Neural progenitor cell (in vitro differentiated cells): ENCODE measurements around the gene PCTP. TPM values are rescaled to one million over a fixed set of nuclear protein-coding genes. Genes with fewer than 3 reads are reported as not detected.
A peak's percentile ranks its signal among the peaks of the same experiment; 100 is the strongest.

Experiments
- DNase-seq: peaks from one replicate; pipeline ENCODE4 v3.0.0-alpha.2; 2016; ENCODE audit warnings: low spot score
- H2AFZ ChIP-seq: fragments of 200-600 bp; sonication (generic); replicated peaks from 2 replicates; pipeline ENCODE4 v1.6.1; 2016; ENCODE audit warnings: antibody characterized with exemption
- H3F3A ChIP-seq: fragments of 200-600 bp; sonication (generic); 2 replicates; pipeline ENCODE4 v1.6.1; 2016; ENCODE audit warnings: antibody characterized with exemption, low read depth
- H3K27ac ChIP-seq: fragments of 200-600 bp; sonication (generic); 2 replicates; pipeline ENCODE4 v1.5.1; 2016; ENCODE audit warnings: mild to moderate bottlenecking
- H3K27me3 ChIP-seq: fragments of 200-600 bp; sonication (generic); 2 replicates; pipeline ENCODE4 v1.6.1; 2016; ENCODE audit warnings: mild to moderate bottlenecking, moderate library complexity
- H3K36me3 ChIP-seq: fragments of 200-600 bp; sonication (generic); 2 replicates; pipeline ENCODE4 v1.5.1; 2016
- H3K4me1 ChIP-seq: fragments of 200-600 bp; sonication (generic); 2 replicates; pipeline ENCODE4 v1.6.1; 2016; ENCODE audit warnings: mixed run types
- H3K4me2 ChIP-seq: fragments of 200-600 bp; sonication (generic); 2 replicates; pipeline ENCODE4 v1.6.1; 2016
- H3K4me3 ChIP-seq: fragments of 200-600 bp; sonication (generic); 2 replicates; pipeline ENCODE4 v1.5.1; 2016
- H3K79me2 ChIP-seq: fragments of 200-600 bp; sonication (generic); 2 replicates; pipeline ENCODE4 v1.6.1; 2016; ENCODE audit warnings: low read depth
- H3K9ac ChIP-seq: fragments of 200-600 bp; sonication (generic); 2 replicates; pipeline ENCODE4 v1.6.1; 2016
- H3K9me3 ChIP-seq: fragments of 200-600 bp; sonication (generic); 2 replicates; pipeline ENCODE4 v1.5.1; 2016; ENCODE audit warnings: low read depth
- H4K20me1 ChIP-seq: fragments of 200-600 bp; sonication (generic); 2 replicates; pipeline ENCODE4 v1.6.1; 2016; ENCODE audit warnings: low read depth
- H3K27ac Mint-ChIP-seq: 3 replicates; pipeline ENCODE4 v1.8.0; 2021; ENCODE audit warnings: mixed read lengths
- H3K27me3 Mint-ChIP-seq: 2 replicates; pipeline ENCODE4 v1.8.0; 2022; ENCODE audit warnings: low read depth, mild to moderate bottlenecking, inconsistent platforms, moderate library complexity, mixed read lengths; ENCODE audit not compliant: insufficient read depth
- H3K36me3 Mint-ChIP-seq: 3 replicates; pipeline ENCODE4 v1.8.0; 2021; ENCODE audit warnings: mixed read lengths
- H3K4me1 Mint-ChIP-seq: 3 replicates; pipeline ENCODE4 v1.8.0; 2021; ENCODE audit warnings: mixed read lengths
- H3K4me3 Mint-ChIP-seq: 3 replicates; pipeline ENCODE4 v1.8.0; 2021; ENCODE audit warnings: mild to moderate bottlenecking, moderate library complexity, mixed read lengths
- H3K9me3 Mint-ChIP-seq: 3 replicates; pipeline ENCODE4 v1.8.0; 2020; ENCODE audit warnings: mixed read lengths
- CTCF ChIP-seq: fragments of 200-600 bp; sonication (generic); IDR thresholded peaks from 2 replicates; pipeline ENCODE4 v1.5.1; 2017; ENCODE audit warnings: antibody characterized with exemption, mild to moderate bottlenecking
- EZH2 ChIP-seq: fragments of 200-600 bp; sonication (generic); IDR thresholded peaks from 2 replicates; pipeline ENCODE4 v1.6.1; 2017; ENCODE audit warnings: antibody characterized with exemption, mild to moderate bottlenecking, moderate library complexity
- EZH2phosphoT487 ChIP-seq: fragments of 200-600 bp; sonication (generic); IDR thresholded peaks from 2 replicates; pipeline ENCODE4 v1.6.1; 2017; ENCODE audit warnings: antibody characterized with exemption
- total RNA-seq: library from RNA; depleted of rRNA; stranded (reverse); fragments of >200 nt; gene quantifications from 2 replicates; pipeline ENCODE4 v1.2.3, GENCODE V29; 2015; ENCODE audit warnings: low replicate concordance

Gene PCTP
- total RNA-seq, 1 donor from 2014 or later: 26.5 TPM

DNA sequence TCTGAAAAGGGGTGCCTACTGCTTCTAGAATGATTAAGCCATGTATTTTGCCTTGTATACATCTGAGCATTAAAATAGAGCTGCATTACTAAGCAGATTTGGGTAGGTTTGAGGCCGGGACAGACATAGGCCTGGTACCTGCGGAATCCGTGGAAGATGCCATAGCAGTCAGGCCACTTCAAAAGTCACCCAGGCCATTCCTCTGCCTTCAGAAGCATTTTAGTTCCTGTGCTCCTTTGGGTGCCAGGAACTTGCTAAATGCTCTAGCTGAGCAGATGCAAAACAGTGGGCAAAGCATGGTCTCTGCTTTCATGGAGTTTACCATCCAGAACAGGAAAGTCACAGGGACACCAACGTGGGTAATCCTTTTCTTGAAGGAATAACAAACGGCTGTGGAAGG, 22.5 kb upstream of the PCTP start:
- H3K4me2 ChIP-seq: no peak overlapping the region
- no peaks in the 10 kb centered on the region for H4K20me1 ChIP-seq
- H2AFZ ChIP-seq: peak overlapping the region; percentile 79
- peaks cover 26% of the 10 kb centered on the region for H3K4me1 ChIP-seq
- Mint-ChIP-seq H3K4me1 (peaks cover 47% of the 10 kb centered on the region), H3K9me3 (no peaks in the 10 kb centered on the region), H3K27me3 (peaks cover 2% of the 10 kb centered on the region), H3K27ac (no peak overlapping the region), H3K4me3 (no peak overlapping the region), H3K36me3 (no peaks in the 10 kb centered on the region)
- no peaks in the 10 kb centered on the region for H3K36me3 ChIP-seq
- TF ChIP-seq CTCF (no peak), EZH2 (no peak), EZH2phosphoT487 (no peak)
- no peaks in the 10 kb centered on the region for H3K79me2 ChIP-seq
- H3K27ac ChIP-seq: no peak overlapping the region
- no peaks in the 10 kb centered on the region for H3F3A ChIP-seq
- H3K4me3 ChIP-seq: no peak overlapping the region
- H3K9me3 ChIP-seq: no peaks in the 10 kb centered on the region
- no peak overlapping the region for H3K9ac ChIP-seq
- H3K27me3 ChIP-seq: no peaks in the 10 kb centered on the region
- DNase-seq: no peak

DNA sequence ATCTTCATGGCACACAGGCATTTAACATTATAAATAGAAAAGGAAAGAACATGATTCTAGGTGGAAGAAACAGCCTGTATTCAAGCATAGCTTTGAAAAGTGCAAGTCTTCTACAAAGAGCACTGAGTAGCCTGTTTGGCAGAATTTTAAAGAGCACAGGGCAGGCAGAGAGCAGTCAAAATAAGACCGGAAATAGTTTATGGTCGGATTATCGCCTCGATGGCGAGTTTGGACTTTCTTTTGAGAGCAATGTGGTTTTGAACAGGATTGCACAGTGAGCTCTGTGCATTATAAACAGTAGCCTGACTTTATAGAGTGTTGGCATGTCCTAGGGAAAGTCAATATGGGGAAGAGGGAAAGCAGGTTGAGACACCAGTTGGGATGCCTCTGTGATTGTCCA, 22.0 kb upstream of the PCTP start:
- Histone ChIP-seq H3K9ac (no peak overlapping the region), H3K27ac (no peak overlapping the region), H3F3A (no peaks in the 10 kb centered on the region), H4K20me1 (no peaks in the 10 kb centered on the region), H3K36me3 (no peaks in the 10 kb centered on the region), H3K9me3 (no peaks in the 10 kb centered on the region), H3K4me3 (no peak overlapping the region), H3K4me2 (no peak overlapping the region), H3K27me3 (no peaks in the 10 kb centered on the region), H3K79me2 (no peaks in the 10 kb centered on the region), H3K4me1 (peaks cover 30% of the 10 kb centered on the region), H2AFZ (peak overlapping the region; percentile 79)
- Mint-ChIP-seq H3K36me3 (no peaks in the 10 kb centered on the region), H3K4me1 (peaks cover 51% of the 10 kb centered on the region), H3K4me3 (no peak overlapping the region), H3K27ac (no peak overlapping the region), H3K9me3 (no peaks in the 10 kb centered on the region), H3K27me3 (peaks cover 4% of the 10 kb centered on the region)
- DNase-seq: no peak
- no peak for TF ChIP-seq EZH2phosphoT487
- TF ChIP-seq EZH2: no peak
- TF ChIP-seq CTCF: no peak

DNA sequence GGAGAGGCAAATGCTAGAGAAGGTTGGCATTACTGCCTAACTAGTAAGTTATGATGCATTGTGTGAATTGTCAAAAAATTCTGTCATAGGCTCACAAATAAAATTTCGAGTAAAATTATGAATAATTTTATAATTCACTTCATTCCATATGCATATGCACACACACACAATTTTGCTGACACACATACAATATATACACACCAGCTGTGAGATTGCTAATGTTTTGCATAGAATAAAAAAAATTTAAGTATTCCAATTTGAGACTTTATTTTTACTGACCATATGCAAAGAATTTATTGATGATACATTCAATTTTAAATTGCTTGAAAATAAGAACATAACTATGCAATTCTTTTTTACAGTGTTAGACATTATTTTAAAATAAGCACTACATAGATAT, 21.4 kb upstream of the PCTP start:
- H3K4me2 ChIP-seq: no peak overlapping the region
- no peaks in the 10 kb centered on the region for H3K27me3 ChIP-seq
- H3K9me3 Mint-ChIP-seq: no peaks in the 10 kb centered on the region
- H3K4me1 Mint-ChIP-seq: peaks cover 55% of the 10 kb centered on the region
- no peak overlapping the region for H3K27ac ChIP-seq
- H3K4me3 ChIP-seq: no peak overlapping the region
- H3K9ac ChIP-seq: no peak overlapping the region
- no peak overlapping the region for H3K27ac Mint-ChIP-seq
- no peak for DNase-seq
- H3K79me2 ChIP-seq: no peaks in the 10 kb centered on the region
- peaks cover 37% of the 10 kb centered on the region for H3K4me1 ChIP-seq
- H3K27me3 Mint-ChIP-seq: peaks cover 4% of the 10 kb centered on the region
- no peaks in the 10 kb centered on the region for H3K36me3 Mint-ChIP-seq
- no peaks in the 10 kb centered on the region for H3F3A ChIP-seq
- no peak overlapping the region for H3K4me3 Mint-ChIP-seq
- H2AFZ ChIP-seq: no peak overlapping the region
- H3K9me3 ChIP-seq: no peaks in the 10 kb centered on the region
- no peaks in the 10 kb centered on the region for H3K36me3 ChIP-seq
- no peaks in the 10 kb centered on the region for H4K20me1 ChIP-seq
- TF ChIP-seq EZH2phosphoT487 (no peak), EZH2 (no peak), CTCF (no peak)
